HG03439 (cell line): ENCODE results near the gene KHDC4.

Experiments used
- ATAC-seq: cut with Tn5 transposase; IDR thresholded peaks from one replicate; pipeline ENCODE4 v1.9.1; 2021; ENCODE audit warnings: mild to moderate bottlenecking, moderate library complexity; ENCODE audit not compliant: unreplicated experiment

Gene KHDC4

GRCh38 chr1:155934097-155934935, at the start of gene KHDC4:
KHDC4 (minus strand) TSS chr1:155934413; CDS start chr1:155934373, 40 bp downstream.
- peak; percentile 91 for ATAC-seq

- ATAC-seq, result no peak
Measured at GRCh38 chr1:155983191-155984024, 49.2 kb upstream of the KHDC4 start.

GRCh38 chr1:155982106-155982505, 47.9 kb upstream of the KHDC4 start:
- no peak for ATAC-seq

- no peak for ATAC-seq
Measured at GRCh38 chr1:155981266-155982088, 47.3 kb upstream of the KHDC4 start.

- ATAC-seq, result peak; percentile 35
Measured at GRCh38 chr1:155979597-155980343, 45.6 kb upstream of the KHDC4 start.

- ATAC-seq, result peak; percentile 5
Measured at GRCh38 chr1:155978973-155979429, 44.8 kb upstream of the KHDC4 start.

- peak; percentile 41 for ATAC-seq
Measured at GRCh38 chr1:155978325-155978972, 44.2 kb upstream of the KHDC4 start, which contains the start of gene ARHGEF2. ARHGEF2 (minus strand) TSS chr1:155978547; CDS start chr1:155978427, 120 bp downstream.

- ATAC-seq, result no peak
Measured at GRCh38 chr1:155977690-155978324, 43.6 kb upstream of the KHDC4 start.

- ATAC-seq, result no peak
Measured at GRCh38 chr1:155976913-155977689, 42.9 kb upstream of the KHDC4 start.

GRCh38 chr1:155976062-155976912, 42.1 kb upstream of the KHDC4 start:
- ATAC-seq, result no peak

GRCh38 chr1:155975375-155976061, 41.3 kb upstream of the KHDC4 start:
- no peak for ATAC-seq

GRCh38 chr1:155974208-155975115, 40.2 kb upstream of the KHDC4 start:
- ATAC-seq, result no peak

- ATAC-seq, result no peak
Measured at GRCh38 chr1:155973723-155974122, 39.5 kb upstream of the KHDC4 start.

- ATAC-seq, result no peak
Measured at GRCh38 chr1:155971910-155972809, 37.9 kb upstream of the KHDC4 start.
